K562 (cell line): ENCODE measurements around the gene LPCAT3. TPM values are rescaled to one million over a fixed set of nuclear protein-coding genes. Genes with fewer than 3 reads are reported as not detected.

Source experiments
- ARHGAP35 ChIP-seq: fragments of 450-650 bp; IDR thresholded peaks from 2 replicates; pipeline ENCODE4 v1.6.1; 2018; ENCODE audit not compliant: partially characterized antibody
- CCNT2 ChIP-seq: IDR thresholded peaks from 2 replicates; pipeline ENCODE4 v1.6.1; 2011; ENCODE audit warnings: borderline replicate concordance, low read depth, mild to moderate bottlenecking, moderate library complexity, mixed read lengths, low read length; ENCODE audit not compliant: insufficient read length; ENCODE audit errors: extremely low read depth
- E2F3 ChIP-seq: fragments of 250-450 bp; sonication (Bioruptor Pico); IDR thresholded peaks from 2 replicates; pipeline ENCODE4 v1.4.0; 2020; ENCODE audit warnings: mild to moderate bottlenecking
- ESRRA ChIP-seq: fragments of 450-650 bp; IDR thresholded peaks from 2 replicates; pipeline ENCODE4 v1.6.1; 2014; ENCODE audit warnings: low read depth, mild to moderate bottlenecking, moderate library complexity, borderline replicate concordance
- JUN ChIP-seq, 2 experiments: sonication (generic) in 1 of 2; formaldehyde crosslinking in 1 of 2; IDR thresholded peaks; 2 replicates each; pipeline versions ENCODE4 v1.6.1 to v1.8.0; 2012 to 2022; ENCODE audit warnings: borderline replicate concordance in 2 of 2, mild to moderate bottlenecking in 2 of 2, improper control_type of control experiment in 1 of 2, low read depth in 1 of 2, low read length in 1 of 2, missing genetic modification reagents in 1 of 2
- MIER1 ChIP-seq: fragments of 450-650 bp; IDR thresholded peaks from 2 replicates; pipeline ENCODE4 v1.6.1; 2016; ENCODE audit warnings: antibody characterized with exemption, mild to moderate bottlenecking, low read depth
- RBM17 ChIP-seq: fragments of 200-400 bp; formaldehyde crosslinking; IDR thresholded peaks from 2 replicates; pipeline ENCODE4 v1.6.1; 2017; ENCODE audit warnings: low read depth, mild to moderate bottlenecking, low read length, borderline replicate concordance
- SMAD3 ChIP-seq: fragments of 450-650 bp; formaldehyde crosslinking; conservative IDR thresholded peaks from 2 replicates; pipeline ENCODE4 v1.4.0; 2020; ENCODE audit warnings: mild to moderate bottlenecking
- SMC3 ChIP-seq: conservative IDR thresholded peaks from 2 replicates; pipeline ENCODE4 v1.6.1; 2011; ENCODE audit warnings: low read depth, low read length, improper control_type of control experiment; ENCODE audit not compliant: insufficient read depth
- ZFP30 ChIP-seq: fragments of 250-450 bp; sonication (Bioruptor Pico); IDR thresholded peaks from 2 replicates; pipeline ENCODE4 v1.8.0; 2022; ENCODE audit warnings: moderate library complexity, mild to moderate bottlenecking, inconsistent platforms, borderline replicate concordance
- ZNF212 ChIP-seq: fragments of 450-650 bp; formaldehyde crosslinking; IDR thresholded peaks from 2 replicates; pipeline ENCODE4 v1.4.0; 2020; ENCODE audit warnings: mild to moderate bottlenecking
- ZNF232 ChIP-seq: sonication (generic); formaldehyde crosslinking; IDR thresholded peaks from 2 replicates; pipeline ENCODE4 v1.8.0; 2022; ENCODE audit warnings: mild to moderate bottlenecking, missing genetic modification reagents
- polyA plus RNA-seq, 8 experiments: library from polyadenylated mRNA; depleted of rRNA in 4 of 8; stranded (reverse) in 5 of 8; unstranded in 3 of 8; fragments of >200 nt; fragmentation: Nextera tagmentation in 2 of 8; fragmentation: Illumina TruSeq in 1 of 8; extraction: Ambion mirVana in 2 of 8; extraction: Trizol in 1 of 8; gene quantifications; 2 replicates each; pipeline versions ENCODE4 v1.2.1 to v1.2.3, GENCODE V29; 2011 to 2014; ENCODE audit warnings: inconsistent platforms in 1 of 8, missing spikeins in 1 of 8
- total RNA-seq, 7 experiments: library from RNA; depleted of rRNA in 6 of 7; stranded (reverse); fragments of >200 nt in 6 of 7; fragmentation: Illumina TruSeq in 2 of 7; extraction: Trizol in 2 of 7; gene quantifications; 2 replicates each; pipeline versions ENCODE4 v1.2.1 to v1.2.3, GENCODE V29; 2011 to 2021; ENCODE audit warnings: low replicate concordance in 1 of 7
- TF ChIP-seq, protein P1 (sequence below): fragments of 250-450 bp; sonication (Bioruptor Pico); IDR thresholded peaks from 2 replicates; pipeline ENCODE4 v1.8.0; 2022; ENCODE audit warnings: inconsistent platforms, mild to moderate bottlenecking, moderate library complexity, borderline replicate concordance

LPCAT3 gene
- total and polyA plus RNA-seq, 9 of the 15 experiments (the other 6 are each of a cell fraction or from before 2014, with no cell fraction given) = 4.9 to 52.5 (median 25.3) TPM

DNA sequence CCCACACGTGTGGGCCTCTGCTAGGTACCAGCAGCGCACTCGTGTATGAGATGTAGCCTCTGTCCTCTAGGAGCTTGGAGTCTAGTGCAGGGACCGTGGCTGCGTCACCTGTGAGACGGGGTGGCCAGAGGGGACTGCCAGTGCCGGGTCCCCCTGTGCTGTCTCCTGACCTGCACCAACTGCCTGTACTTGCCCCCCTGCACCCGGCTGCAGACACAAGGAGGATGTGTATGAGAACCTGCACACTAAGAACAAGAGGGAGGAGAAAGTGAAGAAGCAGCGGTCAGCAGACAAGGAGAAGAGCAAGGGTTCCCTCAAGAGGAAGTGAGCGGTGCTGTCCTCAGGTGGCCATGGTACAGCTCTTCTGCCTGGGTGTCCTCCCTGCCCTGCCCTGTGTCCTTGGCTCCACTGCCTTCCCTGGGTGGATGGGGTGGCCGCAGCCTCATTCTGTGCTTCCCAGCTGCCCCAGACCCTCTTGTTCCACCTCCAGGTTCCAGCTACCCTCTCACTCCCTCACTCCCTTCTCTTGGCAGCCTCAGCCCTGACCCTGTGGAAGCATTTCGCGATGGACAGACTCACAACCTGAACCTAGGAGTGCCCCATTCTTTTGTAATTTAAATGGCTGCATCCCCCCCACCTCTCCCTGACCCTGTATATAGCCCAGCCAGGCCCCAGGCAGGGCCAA lies 57.5 kb downstream of the LPCAT3 start (continued):
- TF ChIP-seq CCNT2 (no peak), MIER1 (no peak), SMAD3 (no peak), ZFP30 (no peak), ESRRA (no peak), JUN (IDR thresholded peaks at IDR 0.05; ENCODE audit: borderline replicate concordance, low read depth, low read length) (no peak), JUN (CRISPR knock-in tag; IDR thresholded peaks at IDR 0.05; ENCODE audit: borderline replicate concordance) (no peak), ZNF212 (no peak), RBM17 (no peak), ARHGAP35 (no peak), ZNF232 (no peak), SMC3 (peak; percentile 18; the same call in 1 of the 2 replicates), E2F3 (CRISPR knock-in tag) (no peak)
- TF ChIP-seq, protein P1, sequence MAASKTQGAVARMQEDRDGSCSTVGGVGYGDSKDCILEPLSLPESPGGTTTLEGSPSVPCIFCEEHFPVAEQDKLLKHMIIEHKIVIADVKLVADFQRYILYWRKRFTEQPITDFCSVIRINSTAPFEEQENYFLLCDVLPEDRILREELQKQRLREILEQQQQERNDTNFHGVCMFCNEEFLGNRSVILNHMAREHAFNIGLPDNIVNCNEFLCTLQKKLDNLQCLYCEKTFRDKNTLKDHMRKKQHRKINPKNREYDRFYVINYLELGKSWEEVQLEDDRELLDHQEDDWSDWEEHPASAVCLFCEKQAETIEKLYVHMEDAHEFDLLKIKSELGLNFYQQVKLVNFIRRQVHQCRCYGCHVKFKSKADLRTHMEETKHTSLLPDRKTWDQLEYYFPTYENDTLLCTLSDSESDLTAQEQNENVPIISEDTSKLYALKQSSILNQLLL (CRISPR knock-in tag) = no peak
- TF ChIP-seq, all 486 proteins: peak for 9
